Keratinocyte (primary cell): ENCODE results near the gene ATP13A1.

Experiments
- CTCF ChIP-seq, 3 experiments: IDR thresholded peaks in 1 of 3; conservative IDR thresholded peaks in 1 of 3; optimal IDR thresholded peaks in 1 of 3; 2 replicates in 2 of 3; 3 replicates in 1 of 3; pipeline versions ENCODE3 to v1.5.1; 2011; ENCODE audit warnings: low read length in 3 of 3, mild to moderate bottlenecking in 3 of 3, moderate library complexity in 2 of 3, control low read depth in 1 of 3, inconsistent platforms in 1 of 3; ENCODE audit not compliant: insufficient read depth in 2 of 3; ENCODE audit errors: extremely low read depth in 1 of 3
- EZH2 ChIP-seq: IDR thresholded peaks from one replicate; pipeline ENCODE4 v1.6.1; 2012; ENCODE audit warnings: inconsistent platforms, mild to moderate bottlenecking, low read length, moderate library complexity

GRCh38 chr19:19661675-19662251 lies 1.7 kb downstream of the ATP13A1 start:
- TF ChIP-seq EZH2 (no peak), CTCF (optimal IDR thresholded peaks at IDR 0.05 in 1 of 3, IDR thresholded peaks at IDR 0.05 in 1 of 3, conservative IDR thresholded peaks at IDR 0.05 in 1 of 3; ENCODE audit: extremely low read depth in 1 of 3, insufficient read depth in 2 of 3, low read length in 3 of 3) (no peak)
